GM06990 (cell line): ENCODE results near the gene KRT72.

ENCODE experiments used
- DNase-seq: peaks from one replicate; pipeline ENCODE4 v3.0.0-alpha.2; 2011; ENCODE audit not compliant: insufficient read length; ENCODE audit errors: extremely low read depth
- H3K27me3 ChIP-seq: replicated peaks from 2 replicates; pipeline ENCODE4 v1.6.0; 2011; ENCODE audit warnings: low read length; ENCODE audit not compliant: control insufficient read depth, insufficient read depth
- H3K36me3 ChIP-seq: 2 replicates; pipeline ENCODE4 v1.5.1; 2011; ENCODE audit warnings: low read length; ENCODE audit not compliant: control insufficient read depth, insufficient read depth
- H3K4me3 ChIP-seq: replicated peaks from 2 replicates; pipeline ENCODE4 v1.5.1; 2011; ENCODE audit warnings: low read depth, mild to moderate bottlenecking, control low read depth, low read length
- CTCF ChIP-seq: IDR thresholded peaks from 2 replicates; pipeline ENCODE4 v1.5.1; 2011; ENCODE audit warnings: low read length, control low read depth, mild to moderate bottlenecking, inconsistent platforms; ENCODE audit not compliant: insufficient read depth, poor library complexity, severe bottlenecking

Gene KRT72

GRCh38 chr12:52633383-52633782, 32.1 kb upstream of the KRT72 start:
- no peak for TF ChIP-seq CTCF
- DNase-seq, result no peak
- Histone ChIP-seq H3K27me3 (no peaks in the 10 kb centered on the region; the same call in none of the 2 replicates), H3K4me3 (no peak overlapping the region), H3K36me3 (no peaks in the 10 kb centered on the region)

GRCh38 chr12:52632656-52633055, 31.4 kb upstream of the KRT72 start:
- no peak for TF ChIP-seq CTCF
- no peaks in the 10 kb centered on the region; the same call in none of the 2 replicates for H3K27me3 ChIP-seq
- DNase-seq, result no peak
- H3K4me3 ChIP-seq, result no peak overlapping the region
- H3K36me3 ChIP-seq, result no peaks in the 10 kb centered on the region

GRCh38 chr12:52631676-52632459, 30.6 kb upstream of the KRT72 start:
- DNase-seq, result no peak
- H3K36me3 ChIP-seq, result no peaks in the 10 kb centered on the region
- no peak for TF ChIP-seq CTCF
- no peaks in the 10 kb centered on the region; the same call in none of the 2 replicates for H3K27me3 ChIP-seq
- H3K4me3 ChIP-seq, result no peak overlapping the region

GRCh38 chr12:52631264-52631663, 30.0 kb upstream of the KRT72 start:
- no peaks in the 10 kb centered on the region; the same call in none of the 2 replicates for H3K27me3 ChIP-seq
- no peak for DNase-seq
- no peak for TF ChIP-seq CTCF
- H3K4me3 ChIP-seq, result no peak overlapping the region
- no peaks in the 10 kb centered on the region for H3K36me3 ChIP-seq

GRCh38 chr12:52630599-52631200, 29.4 kb upstream of the KRT72 start:
- Histone ChIP-seq H3K4me3 (no peak overlapping the region), H3K36me3 (no peaks in the 10 kb centered on the region), H3K27me3 (no peaks in the 10 kb centered on the region; the same call in none of the 2 replicates)
- no peak for TF ChIP-seq CTCF
- DNase-seq, result no peak
